ENCODE data around the gene CWF19L1. TPM values are rescaled to one million over a fixed set of nuclear protein-coding genes. Genes with fewer than 3 reads are reported as not detected.

The CWF19L1 gene
- total and polyA plus RNA-seq, 4 donors, result 5.3 to 15.7 (median 8.0) TPM

DNA sequence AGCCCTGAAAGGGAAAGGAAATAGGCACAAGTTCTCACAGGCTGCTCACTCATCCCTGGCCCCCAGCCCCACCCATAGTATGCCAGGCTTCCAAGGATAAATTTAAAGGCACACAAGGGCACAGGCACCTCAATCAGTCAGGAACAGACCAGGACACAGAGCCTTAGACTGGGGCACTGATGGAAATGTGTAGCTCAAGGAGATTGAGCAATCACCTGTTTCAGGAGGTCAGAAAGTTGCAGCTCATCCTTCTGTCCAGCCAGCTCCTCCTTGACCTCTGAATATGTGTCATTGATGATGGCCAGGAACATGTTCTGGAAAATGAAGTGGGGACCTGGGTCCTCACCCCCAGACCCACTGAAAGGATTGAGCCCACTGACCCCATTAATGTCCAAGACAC, 25.6 kb upstream of the CWF19L1 start:
- H3K4me1 ChIP-seq (ENCODE audit: control insufficient read depth in 4 of 4, insufficient read depth in 4 of 4, low read length in 3 of 4), result peaks cover 2 to 10% (median 6%) of the 10 kb centered on the region in 4 donors
- H3K4me3 ChIP-seq (ENCODE audit: low read depth in 1 of 3, low read length in 3 of 3), result no peak overlapping the region
- no peak overlapping the region for H3K9ac ChIP-seq (ENCODE audit: low read depth in 1 of 2, low read length in 2 of 2)
- H3K27me3 ChIP-seq (ENCODE audit: control insufficient read depth in 4 of 4, insufficient read depth in 4 of 4, low read length in 3 of 4), result no peaks in the 10 kb centered on the region
- H3K27ac ChIP-seq (ENCODE audit: low read depth in 1 of 2, low read length in 2 of 2), result no peak overlapping the region
- no peaks in the 10 kb centered on the region for H3K9me3 ChIP-seq (ENCODE audit: control insufficient read depth in 4 of 4, low read length in 3 of 4)
- TF ChIP-seq FOXA2 (IDR thresholded peaks at IDR 0.05), result no peak
- TF ChIP-seq TAF1 (conservative IDR thresholded peaks at IDR 0.05), result no peak
- no peak for TF ChIP-seq NR2F2 (IDR thresholded peaks at IDR 0.05)
- TF ChIP-seq, protein P1, sequence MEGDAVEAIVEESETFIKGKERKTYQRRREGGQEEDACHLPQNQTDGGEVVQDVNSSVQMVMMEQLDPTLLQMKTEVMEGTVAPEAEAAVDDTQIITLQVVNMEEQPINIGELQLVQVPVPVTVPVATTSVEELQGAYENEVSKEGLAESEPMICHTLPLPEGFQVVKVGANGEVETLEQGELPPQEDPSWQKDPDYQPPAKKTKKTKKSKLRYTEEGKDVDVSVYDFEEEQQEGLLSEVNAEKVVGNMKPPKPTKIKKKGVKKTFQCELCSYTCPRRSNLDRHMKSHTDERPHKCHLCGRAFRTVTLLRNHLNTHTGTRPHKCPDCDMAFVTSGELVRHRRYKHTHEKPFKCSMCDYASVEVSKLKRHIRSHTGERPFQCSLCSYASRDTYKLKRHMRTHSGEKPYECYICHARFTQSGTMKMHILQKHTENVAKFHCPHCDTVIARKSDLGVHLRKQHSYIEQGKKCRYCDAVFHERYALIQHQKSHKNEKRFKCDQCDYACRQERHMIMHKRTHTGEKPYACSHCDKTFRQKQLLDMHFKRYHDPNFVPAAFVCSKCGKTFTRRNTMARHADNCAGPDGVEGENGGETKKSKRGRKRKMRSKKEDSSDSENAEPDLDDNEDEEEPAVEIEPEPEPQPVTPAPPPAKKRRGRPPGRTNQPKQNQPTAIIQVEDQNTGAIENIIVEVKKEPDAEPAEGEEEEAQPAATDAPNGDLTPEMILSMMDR (IDR thresholded peaks at IDR 0.05; ENCODE audit: low read depth, low read length, missing input control), result no peak
- TF ChIP-seq RXRA (IDR thresholded peaks at IDR 0.05), result no peak
- no peak for TF ChIP-seq SP1 (IDR thresholded peaks at IDR 0.05)
- TF ChIP-seq YY1 (IDR thresholded peaks at IDR 0.05), result no peak
- TF ChIP-seq EGR1 (IDR thresholded peaks at IDR 0.05; ENCODE audit: low read depth in 2 of 2), result no peak
- TF ChIP-seq, protein P2, sequence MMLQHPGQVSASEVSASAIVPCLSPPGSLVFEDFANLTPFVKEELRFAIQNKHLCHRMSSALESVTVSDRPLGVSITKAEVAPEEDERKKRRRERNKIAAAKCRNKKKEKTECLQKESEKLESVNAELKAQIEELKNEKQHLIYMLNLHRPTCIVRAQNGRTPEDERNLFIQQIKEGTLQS (IDR thresholded peaks at IDR 0.05), result no peak
- TF ChIP-seq FOXA1 (IDR thresholded peaks at IDR 0.05), result no peak
- no peak for TF ChIP-seq HNF4G (IDR thresholded peaks at IDR 0.05)
- TF ChIP-seq RAD21 (IDR thresholded peaks at IDR 0.05), result no peak
- TF ChIP-seq ZBTB33 (IDR thresholded peaks at IDR 0.05), result no peak
- no peak for TF ChIP-seq GABPA (IDR thresholded peaks at IDR 0.05 in 1 of 2, conservative IDR thresholded peaks at IDR 0.05 in 1 of 2)
- no peak for TF ChIP-seq MAX (IDR thresholded peaks at IDR 0.05)
- TF ChIP-seq JUND (IDR thresholded peaks at IDR 0.05), result no peak
- TF ChIP-seq, protein P3, sequence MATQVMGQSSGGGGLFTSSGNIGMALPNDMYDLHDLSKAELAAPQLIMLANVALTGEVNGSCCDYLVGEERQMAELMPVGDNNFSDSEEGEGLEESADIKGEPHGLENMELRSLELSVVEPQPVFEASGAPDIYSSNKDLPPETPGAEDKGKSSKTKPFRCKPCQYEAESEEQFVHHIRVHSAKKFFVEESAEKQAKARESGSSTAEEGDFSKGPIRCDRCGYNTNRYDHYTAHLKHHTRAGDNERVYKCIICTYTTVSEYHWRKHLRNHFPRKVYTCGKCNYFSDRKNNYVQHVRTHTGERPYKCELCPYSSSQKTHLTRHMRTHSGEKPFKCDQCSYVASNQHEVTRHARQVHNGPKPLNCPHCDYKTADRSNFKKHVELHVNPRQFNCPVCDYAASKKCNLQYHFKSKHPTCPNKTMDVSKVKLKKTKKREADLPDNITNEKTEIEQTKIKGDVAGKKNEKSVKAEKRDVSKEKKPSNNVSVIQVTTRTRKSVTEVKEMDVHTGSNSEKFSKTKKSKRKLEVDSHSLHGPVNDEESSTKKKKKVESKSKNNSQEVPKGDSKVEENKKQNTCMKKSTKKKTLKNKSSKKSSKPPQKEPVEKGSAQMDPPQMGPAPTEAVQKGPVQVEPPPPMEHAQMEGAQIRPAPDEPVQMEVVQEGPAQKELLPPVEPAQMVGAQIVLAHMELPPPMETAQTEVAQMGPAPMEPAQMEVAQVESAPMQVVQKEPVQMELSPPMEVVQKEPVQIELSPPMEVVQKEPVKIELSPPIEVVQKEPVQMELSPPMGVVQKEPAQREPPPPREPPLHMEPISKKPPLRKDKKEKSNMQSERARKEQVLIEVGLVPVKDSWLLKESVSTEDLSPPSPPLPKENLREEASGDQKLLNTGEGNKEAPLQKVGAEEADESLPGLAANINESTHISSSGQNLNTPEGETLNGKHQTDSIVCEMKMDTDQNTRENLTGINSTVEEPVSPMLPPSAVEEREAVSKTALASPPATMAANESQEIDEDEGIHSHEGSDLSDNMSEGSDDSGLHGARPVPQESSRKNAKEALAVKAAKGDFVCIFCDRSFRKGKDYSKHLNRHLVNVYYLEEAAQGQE (IDR thresholded peaks at IDR 0.05), result no peak
- no peak for TF ChIP-seq HNF4A (conservative IDR thresholded peaks at IDR 0.05)
- DNase-seq (ENCODE audit: low spot score), result no peak
- no peaks in the 10 kb centered on the region for H3K36me3 ChIP-seq (ENCODE audit: control insufficient read depth in 4 of 4, insufficient read depth in 3 of 4, low read depth in 1 of 4, low read length in 3 of 4)
